ENCODE data around the gene NFIB.

GRCh38 chr9:14066032-14066431 is 247.9 kb downstream of the NFIB start:
- TF ChIP-seq CTCF (optimal IDR thresholded peaks at IDR 0.05 in 1 of 3, IDR thresholded peaks at IDR 0.05 in 1 of 3, conservative IDR thresholded peaks at IDR 0.05 in 1 of 3; ENCODE audit: extremely low read depth in 1 of 3, insufficient read depth in 2 of 3, low read length in 3 of 3) (no peak), EZH2 (IDR thresholded peaks at IDR 0.05; ENCODE audit: low read length) (no peak)

All from keratinocyte (primary cell).